GM12864 (cell line): ENCODE results near the gene TMEM170A.
"Not testable (repeated sequence)": the region's sequence is repeated elsewhere in the genome, so short reads cannot be mapped to it uniquely, and the experiment has no call there.

Experiments used
- DNase-seq: peaks from one replicate; pipeline ENCODE4 v3.0.0-alpha.2; 2011; ENCODE audit warnings: low read depth
- H3K4me3 ChIP-seq: 2 replicates; pipeline ENCODE4 v1.5.1; 2011; ENCODE audit warnings: mild to moderate bottlenecking, low read depth, low read length, control low read depth
- CTCF ChIP-seq: IDR thresholded peaks from 2 replicates; pipeline ENCODE4 v1.5.1; 2011; ENCODE audit warnings: low read depth, mild to moderate bottlenecking, moderate library complexity, low read length, control low read depth, inconsistent platforms; ENCODE audit errors: missing control alignments

TMEM170A gene

DNA sequence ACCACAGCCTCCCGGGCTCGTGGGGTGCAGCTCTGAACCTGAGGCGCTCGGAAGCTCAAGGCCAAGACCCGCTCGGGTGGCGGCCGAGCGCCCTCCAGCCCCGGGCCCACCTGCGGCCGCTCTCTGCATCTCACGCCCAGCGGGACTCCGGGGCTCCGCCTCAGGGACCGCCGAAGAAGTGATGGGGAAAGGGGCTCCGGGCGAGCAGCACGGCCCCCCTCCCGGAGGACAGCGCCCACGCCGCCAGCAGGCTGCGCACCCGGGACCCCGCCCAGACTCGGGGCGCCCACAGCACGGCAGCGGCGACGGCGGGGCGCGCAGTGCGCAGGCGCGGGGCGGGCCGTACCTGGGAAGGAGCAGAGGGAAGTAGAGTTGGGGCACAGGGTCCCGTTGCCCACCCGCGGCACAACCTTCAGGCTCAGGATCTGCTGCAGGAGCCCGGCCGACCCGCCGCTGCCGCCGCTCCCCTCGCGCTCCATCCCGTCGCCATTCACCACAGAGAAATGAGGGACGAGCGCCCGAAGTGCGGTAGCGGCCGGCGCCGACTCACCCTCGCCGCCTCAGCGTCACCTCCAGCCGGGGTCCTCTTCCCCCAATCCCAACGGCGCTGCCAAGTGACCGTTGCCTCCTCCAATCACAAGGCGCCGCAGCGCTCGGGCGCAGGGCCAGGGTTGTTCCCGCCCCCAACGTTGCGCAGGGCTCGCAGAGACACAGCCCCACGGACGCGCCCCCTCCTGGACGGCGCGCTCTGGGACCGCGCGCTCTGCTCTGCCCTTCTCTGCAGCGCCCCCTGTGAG, at the start of gene TMEM170A:
TSS of gene TMEM170A (minus strand) at position 568 of the 797 bp plus-strand sequence. CDS start at position 479, 89 bp downstream.
- peak; percentile 99 for TF ChIP-seq CTCF
- peak within 1 kb of the TSS; percentile 98 for H3K4me3 ChIP-seq
- DNase-seq, result peak; percentile 92

GRCh38 chr16:75506574-75506973, 42.1 kb upstream of the TMEM170A start:
- DNase-seq, result no peak
- TF ChIP-seq CTCF, result no peak
- no peak overlapping the region for H3K4me3 ChIP-seq

- DNase-seq, result no peak
- TF ChIP-seq CTCF, result no peak
- no peak overlapping the region for H3K4me3 ChIP-seq
These were observed 41.6 kb upstream of the TMEM170A start for GRCh38 chr16:75506107-75506506.

GRCh38 chr16:75503801-75504200, 39.3 kb upstream of the TMEM170A start:
- no peak for DNase-seq
- TF ChIP-seq CTCF, result no peak
- no peak overlapping the region for H3K4me3 ChIP-seq

DNA sequence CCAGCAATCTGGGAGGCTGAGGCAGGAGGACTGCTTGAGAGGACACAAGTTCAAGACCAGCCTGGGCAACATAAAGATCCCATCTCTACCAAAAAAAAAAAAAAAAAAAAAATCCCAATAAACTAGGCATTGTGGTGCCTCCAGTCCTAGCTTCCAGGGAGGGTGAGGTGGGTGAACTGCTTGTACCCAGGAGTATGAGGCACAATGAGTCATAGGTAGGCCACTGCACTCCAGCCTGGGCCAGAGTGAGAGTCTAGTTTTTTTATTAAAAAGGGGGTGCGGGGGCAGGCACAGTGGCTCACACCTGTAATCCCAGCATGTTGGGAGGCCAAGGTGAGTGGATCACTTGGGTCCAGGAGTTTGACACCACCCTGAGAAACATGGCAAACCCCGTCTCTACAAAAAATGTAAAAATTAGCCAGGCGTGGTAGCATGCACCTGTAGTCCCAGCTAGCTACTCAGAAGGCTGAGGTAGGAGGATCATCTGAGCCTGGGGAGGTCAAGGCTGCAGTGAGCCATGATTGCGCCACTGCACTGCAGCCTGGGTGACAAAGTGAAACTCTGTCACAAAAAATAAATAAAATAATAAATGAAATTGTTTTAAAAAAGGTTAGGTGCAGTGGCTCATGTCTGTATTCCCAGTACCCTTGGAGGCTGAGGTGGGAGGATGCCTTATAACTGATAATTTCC, 38.6 kb upstream of the TMEM170A start:
- DNase-seq, result no peak
- H3K4me3 ChIP-seq, result no peak overlapping the region
- TF ChIP-seq CTCF, result no peak

DNA sequence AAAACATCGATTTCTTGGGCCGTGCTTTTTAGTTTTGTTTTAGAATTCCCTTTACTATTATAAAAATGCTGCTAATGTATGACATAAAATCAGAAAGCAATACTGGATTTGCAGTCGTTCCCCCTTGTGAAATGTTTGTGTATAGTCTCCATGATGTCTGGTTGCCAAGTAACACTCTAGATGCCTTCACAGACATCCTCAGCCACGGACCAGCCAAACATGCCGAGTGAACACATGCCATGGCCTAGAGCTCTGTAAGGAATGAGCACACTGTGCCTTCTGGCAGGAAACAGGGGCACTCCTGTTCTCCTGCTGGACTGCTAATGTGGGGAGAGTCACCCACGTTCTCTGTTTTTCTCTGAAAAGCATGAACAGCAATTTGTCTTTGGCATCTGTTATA, 37.3 kb upstream of the TMEM170A start:
- not testable (repeated sequence) for DNase-seq, H3K4me3 ChIP-seq

GRCh38 chr16:75501359-75501758, 36.9 kb upstream of the TMEM170A start:
- DNase-seq, result no peak
- H3K4me3 ChIP-seq, result no peak overlapping the region
- no peak for TF ChIP-seq CTCF

DNA sequence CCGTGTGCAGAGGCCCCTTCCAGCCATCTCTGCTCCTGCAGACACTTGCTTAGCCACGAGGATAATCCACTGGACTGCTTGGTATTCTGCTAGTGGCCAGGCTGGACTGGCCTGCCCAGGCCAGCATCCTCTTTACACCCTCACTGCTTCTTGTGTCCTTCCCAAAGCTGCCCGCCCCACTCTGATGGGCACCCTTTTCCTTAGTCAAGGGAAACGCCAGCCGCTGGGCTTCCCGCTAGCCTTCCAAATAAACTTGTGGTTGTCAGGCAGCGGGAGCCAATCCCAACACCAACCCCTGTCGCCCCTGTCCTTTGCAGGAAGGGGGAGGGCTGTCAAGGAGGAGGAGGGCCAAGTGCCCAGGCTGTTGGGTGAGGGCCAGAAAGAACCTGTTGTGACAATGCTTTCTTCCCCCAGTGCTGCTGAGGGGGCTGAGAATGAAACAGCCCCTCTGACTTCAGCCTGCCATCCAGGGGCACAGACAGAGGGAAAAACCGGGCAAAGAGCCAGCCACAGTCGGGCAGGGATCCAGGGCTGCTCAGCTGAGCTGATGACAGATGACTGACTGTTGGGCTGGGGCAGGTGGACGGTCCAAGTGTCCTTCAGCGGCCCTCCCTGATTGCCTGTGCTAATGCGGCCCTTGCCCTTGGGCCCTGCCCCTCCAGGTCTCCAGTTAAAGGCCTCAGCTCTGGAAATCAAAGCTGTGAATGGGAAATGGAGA, 34.3 kb upstream of the TMEM170A start:
- DNase-seq, H3K4me3 ChIP-seq: not testable (repeated sequence)
